Small intestine (tissue), 7 donors: Measurements from ENCODE around the gene TNNT3. TPM values are rescaled to one million over a fixed set of nuclear protein-coding genes. Genes with fewer than 3 reads are reported as not detected.

Experiments used
- DNase-seq, 2 donors: peaks; one replicate each; pipeline versions ENCODE4 v3.0.0 to v3.0.0-alpha.2; 2013
- FAIRE-seq: peaks from 2 replicates; lab custom pipeline; 2012; peaks lifted over from hg19 to GRCh38; lab: Jason Lieb, UNC
- H3K27ac ChIP-seq, 3 donors: one replicate each; pipeline ENCODE4 v1.5.1; 2013; ENCODE audit warnings: low read length in 2 of 3, mild to moderate bottlenecking in 2 of 3, control low read depth in 1 of 3, inconsistent platforms in 1 of 3, low read depth in 1 of 3, moderate library complexity in 1 of 3
- H3K27me3 ChIP-seq, 3 donors: one replicate each; pipeline ENCODE4 v1.6.1; 2013; ENCODE audit warnings: low read length in 3 of 3, inconsistent platforms in 1 of 3; ENCODE audit not compliant: control insufficient read depth in 3 of 3, insufficient read depth in 3 of 3
- H3K36me3 ChIP-seq, 3 donors: one replicate each; pipeline ENCODE4 v1.6.1; 2013; ENCODE audit warnings: low read length in 3 of 3, inconsistent platforms in 1 of 3, low read depth in 1 of 3, mild to moderate bottlenecking in 1 of 3, moderate library complexity in 1 of 3; ENCODE audit not compliant: control insufficient read depth in 3 of 3, insufficient read depth in 2 of 3
- H3K4me1 ChIP-seq, 3 donors: one replicate each; pipeline ENCODE4 v1.6.1; 2013; ENCODE audit warnings: low read length in 2 of 3, inconsistent platforms in 1 of 3, low read depth in 1 of 3, mild to moderate bottlenecking in 1 of 3, moderate library complexity in 1 of 3; ENCODE audit not compliant: control insufficient read depth in 3 of 3, insufficient read depth in 2 of 3
- H3K4me3 ChIP-seq, 3 donors: one replicate each; pipeline ENCODE4 v1.5.1; 2013; ENCODE audit warnings: low read length in 3 of 3, control low read depth in 1 of 3, inconsistent platforms in 1 of 3, low read depth in 1 of 3, mild to moderate bottlenecking in 1 of 3, moderate library complexity in 1 of 3
- H3K9me3 ChIP-seq, 2 donors: one replicate each; pipeline ENCODE4 v1.6.1; 2013; ENCODE audit warnings: low read depth in 1 of 2, low read length in 1 of 2; ENCODE audit not compliant: control insufficient read depth in 2 of 2, insufficient read depth in 1 of 2
- WGBS, 3 donors: extraction: QIAGEN DNeasy Blood & Tissue Kit; methylation state at CpG; one replicate each; pipeline ENCODE4 v1.1.7; 2013; 5-methylcytosine and 5-hydroxymethylcytosine counted together
- polyA plus RNA-seq, 4 donors: library from polyadenylated mRNA; stranded (reverse) in 3 of 4; unstranded in 1 of 4; fragments of 200-250 nt in 3 of 4; fragments of 120-200 nt in 1 of 4; gene quantifications; one replicate each; pipeline versions ENCODE4 v1.2.1 to v1.2.3, GENCODE V29; 2013
- donor health status: healthy with polysubstance abuse.
- donor health status: control.
- donor health status: control.
- donor health status: Bipolar disorder and iron deficiency.
- donor health status: healthy.

The TNNT3 gene
- polyA plus RNA-seq, 4 donors: 0.66 to 17.7 (median 4.4) TPM

- Histone ChIP-seq H3K36me3 (no peaks in the 10 kb centered on the region), H3K9me3 (no peaks in the 10 kb centered on the region), H3K27me3 (no peaks in the 10 kb centered on the region), H3K27ac (no peak overlapping the region), H3K4me1 (no peaks in the 10 kb centered on the region), H3K4me3 (no peak overlapping the region)
- WGBS, 3 donors: no CpG with 5 or more reads among the region's 36 CpGs
- DNase-seq (no peak), FAIRE-seq (no peak)
Measured at GRCh38 chr11:1947592-1948237, 28.2 kb downstream of the TNNT3 start.

DNA sequence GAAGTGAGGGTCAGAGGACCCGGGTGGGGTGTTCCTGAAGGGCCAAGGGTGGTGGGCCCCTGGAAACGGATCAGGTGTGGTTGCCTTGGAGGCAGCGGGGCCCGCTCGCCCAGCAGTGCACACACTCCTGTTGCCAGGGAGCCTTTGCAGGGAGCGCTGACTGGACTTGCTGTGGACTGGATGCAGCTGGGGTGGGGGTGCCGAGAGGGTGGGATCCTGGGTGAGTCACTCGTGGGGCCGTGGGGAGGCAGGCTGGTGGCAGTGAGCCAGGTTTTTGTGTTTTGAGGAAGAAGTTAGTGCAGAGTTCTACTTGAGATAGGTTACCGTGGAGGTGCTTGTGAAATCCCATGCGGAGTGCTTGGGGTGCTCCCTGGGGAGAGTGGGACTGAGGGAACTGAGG, 28.9 kb downstream of the TNNT3 start:
- Histone ChIP-seq H3K36me3 (no peaks in the 10 kb centered on the region), H3K27me3 (no peaks in the 10 kb centered on the region), H3K4me3 (no peak overlapping the region), H3K9me3 (no peaks in the 10 kb centered on the region), H3K4me1 (no peaks in the 10 kb centered on the region), H3K27ac (no peak overlapping the region)
- FAIRE-seq (no peak), DNase-seq (no peak)
- WGBS, 3 donors: no CpG with 5 or more reads among the region's 11 CpGs

DNA sequence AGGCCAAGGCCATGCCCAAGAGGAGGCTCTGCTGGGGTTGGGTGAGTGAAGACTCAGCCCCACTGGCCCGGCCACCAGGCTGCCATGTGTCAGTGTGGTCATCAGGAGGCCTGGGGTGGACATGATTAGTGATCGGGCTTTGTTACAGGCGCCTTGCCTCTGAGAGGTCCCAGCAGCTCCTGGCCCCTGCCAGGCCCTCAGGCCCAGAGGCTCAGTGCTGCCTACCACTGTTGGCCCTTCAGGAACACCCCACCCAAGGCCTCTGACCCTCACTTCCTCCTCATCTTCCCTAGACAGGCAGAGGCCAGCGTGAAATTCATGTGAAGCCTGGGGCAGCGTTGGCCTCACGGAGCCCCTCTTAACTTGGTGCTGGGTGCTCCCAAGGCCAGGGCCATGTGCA, 29.8 kb downstream of the TNNT3 start:
- FAIRE-seq: no peak
- H3K4me3 ChIP-seq: no peak overlapping the region
- 80% methylated on average over 1 of the region's 6 CpGs; no CpG with 5 or more reads in 2 of the 3 donors for WGBS, 3 donors
- no peaks in the 10 kb centered on the region for H3K9me3 ChIP-seq
- no peak overlapping the region for H3K27ac ChIP-seq
- no peak for DNase-seq
- H3K4me1 ChIP-seq: no peaks in the 10 kb centered on the region
- H3K36me3 ChIP-seq: no peaks in the 10 kb centered on the region
- H3K27me3 ChIP-seq: no peaks in the 10 kb centered on the region

- no peaks in the 10 kb centered on the region for H3K4me1 ChIP-seq
- no peaks in the 10 kb centered on the region for H3K9me3 ChIP-seq
- H3K27ac ChIP-seq: no peak overlapping the region
- FAIRE-seq (no peak), DNase-seq (no peak)
- no peak overlapping the region for H3K4me3 ChIP-seq
- H3K27me3 ChIP-seq: no peaks in the 10 kb centered on the region
- H3K36me3 ChIP-seq: no peaks in the 10 kb centered on the region
- WGBS, 3 donors: no CpG with 5 or more reads among the region's 15 CpGs
Measured at GRCh38 chr11:1949922-1950321, 30.4 kb downstream of the TNNT3 start.

GRCh38 chr11:1952806-1953482, 33.4 kb downstream of the TNNT3 start:
- FAIRE-seq: no peak
- no peak overlapping the region for H3K4me3 ChIP-seq
- peak overlapping the region in 1 of 3 donors; percentile 46 for H3K27ac ChIP-seq
- no peaks in the 10 kb centered on the region for H3K9me3 ChIP-seq
- no peak for DNase-seq
- H3K36me3 ChIP-seq: no peaks in the 10 kb centered on the region
- WGBS, 3 donors: 49% methylated on average over 3 of the region's 29 CpGs; no CpG with 5 or more reads in 2 of the 3 donors
- H3K4me1 ChIP-seq: no peaks in the 10 kb centered on the region
- H3K27me3 ChIP-seq: no peaks in the 10 kb centered on the region

DNA sequence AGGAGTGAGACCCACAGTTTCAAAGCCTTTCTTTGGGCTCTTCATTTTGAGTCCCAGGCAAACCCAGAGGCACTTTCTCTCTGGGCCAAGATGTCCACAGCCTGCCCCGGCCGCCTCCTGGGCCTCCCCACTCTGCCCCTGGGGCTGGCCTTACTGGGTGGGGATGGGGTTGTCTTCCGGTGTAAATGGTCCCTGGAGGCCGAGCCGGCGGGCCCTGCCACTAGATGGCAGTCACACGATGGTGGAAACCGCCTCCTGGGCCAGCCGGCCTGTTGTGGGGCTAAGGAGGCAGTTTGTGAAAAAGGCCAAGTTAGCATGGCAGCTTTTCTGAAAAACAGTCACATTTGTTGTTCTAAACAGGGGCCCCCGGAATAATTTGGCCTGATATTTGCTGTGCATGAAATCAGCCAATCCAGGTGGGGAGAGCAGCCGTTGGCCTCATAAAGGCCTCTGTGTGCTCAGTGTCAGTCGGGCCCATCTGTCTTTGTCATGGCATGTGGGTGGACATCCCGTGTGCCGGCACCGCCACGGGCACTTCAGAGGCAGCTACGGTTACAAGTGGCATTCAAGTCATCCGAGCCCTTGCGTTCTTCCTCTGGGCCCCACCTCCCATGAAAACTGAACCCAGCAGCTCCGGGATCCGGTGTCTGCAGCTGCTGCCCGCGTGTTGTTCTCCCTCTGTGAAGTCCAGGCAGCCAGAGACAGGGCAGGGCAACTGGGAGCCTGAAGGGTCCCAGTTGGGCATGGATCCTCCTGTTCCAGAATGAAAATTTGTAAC, 34.2 kb downstream of the TNNT3 start:
- H3K9me3 ChIP-seq: no peaks in the 10 kb centered on the region
- H3K36me3 ChIP-seq: no peaks in the 10 kb centered on the region
- DNase-seq (no peak), FAIRE-seq (no peak)
- H3K27me3 ChIP-seq: no peaks in the 10 kb centered on the region
- H3K4me3 ChIP-seq: no peak overlapping the region
- peak overlapping the region in 1 of 3 donors; percentile 46 for H3K27ac ChIP-seq
- WGBS, 3 donors: 42 to 70% methylated on average over 4 to 14 of the region's 23 CpGs; no CpG with 5 or more reads in 1 of the 3 donors
- H3K4me1 ChIP-seq: no peaks in the 10 kb centered on the region

DNA sequence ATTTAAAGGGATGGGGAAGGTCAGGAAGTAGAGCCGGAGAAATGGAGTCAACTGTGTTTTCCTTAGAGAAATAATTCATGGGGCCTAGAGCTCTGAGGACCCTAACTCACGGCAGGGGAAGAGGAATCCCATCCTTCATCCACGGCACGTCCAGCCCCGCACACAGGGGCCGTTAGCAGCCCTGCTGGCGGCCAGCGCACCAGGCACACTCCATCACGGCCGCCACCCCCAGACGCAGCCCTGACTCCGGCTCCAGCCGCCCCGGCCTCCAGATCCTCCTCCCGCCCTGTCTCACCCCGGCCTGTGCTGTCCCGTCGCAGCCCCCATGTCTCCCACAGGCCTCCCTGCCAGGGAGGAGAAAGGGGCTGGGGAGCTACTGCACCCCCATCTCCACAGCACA, 38.9 kb downstream of the TNNT3 start:
- Histone ChIP-seq H3K4me1 (no peaks in the 10 kb centered on the region), H3K27me3 (no peaks in the 10 kb centered on the region), H3K4me3 (no peak overlapping the region), H3K36me3 (no peaks in the 10 kb centered on the region), H3K9me3 (no peaks in the 10 kb centered on the region), H3K27ac (no peak overlapping the region)
- WGBS, 3 donors: no CpG with 5 or more reads among the region's 18 CpGs
- DNase-seq (no peak), FAIRE-seq (no peak)

DNA sequence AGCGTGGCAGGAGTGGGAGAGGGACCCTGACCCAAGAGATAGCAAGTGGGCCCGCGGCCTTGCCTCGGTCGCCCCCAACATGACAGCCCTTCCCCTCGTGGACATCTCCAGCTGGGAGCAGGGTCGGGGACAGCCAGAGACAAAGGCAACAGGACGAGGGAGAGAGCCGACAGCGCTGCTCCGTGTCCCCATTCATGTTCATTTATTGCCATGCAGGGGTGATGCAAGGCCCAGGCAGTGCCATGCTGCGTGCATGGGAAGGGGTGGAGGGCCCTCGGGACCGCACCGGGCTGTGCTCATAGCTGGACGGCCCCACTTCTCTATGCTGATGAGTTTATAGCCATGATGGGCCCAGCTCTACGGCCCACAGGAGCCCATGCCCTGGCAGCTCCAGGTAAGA, 40.3 kb downstream of the TNNT3 start:
- H3K27me3 ChIP-seq: no peaks in the 10 kb centered on the region
- no peaks in the 10 kb centered on the region for H3K9me3 ChIP-seq
- H3K36me3 ChIP-seq: no peaks in the 10 kb centered on the region
- 80 to 88% methylated on average over 3 to 11 of the region's 17 CpGs; no CpG with 5 or more reads in 1 of the 3 donors for WGBS, 3 donors
- FAIRE-seq (no peak), DNase-seq (no peak)
- no peak overlapping the region for H3K27ac ChIP-seq
- no peaks in the 10 kb centered on the region for H3K4me1 ChIP-seq
- no peak overlapping the region for H3K4me3 ChIP-seq
